ENCODE results near the gene DACT1.

- no peak for TF ChIP-seq POLR2A (IDR thresholded peaks at IDR 0.05)
- no peak for TF ChIP-seq CTCF (IDR thresholded peaks at IDR 0.05)
- no peak for TF ChIP-seq POLR2AphosphoS5 (IDR thresholded peaks at IDR 0.05)
- TF ChIP-seq EP300 (IDR thresholded peaks at IDR 0.05): no peak
Observed at GRCh38 chr14:58650857-58651256, 13.1 kb downstream of the DACT1 start.
